SK-N-MC (cell line): ENCODE data around the gene LTK.
A peak's percentile ranks its signal among the peaks of the same experiment; 100 is the strongest.

Experiments used
- DNase-seq: peaks from one replicate; pipeline ENCODE4 v3.0.0-alpha.2; 2011; ENCODE audit warnings: low read depth, low spot score
- H3K27ac ChIP-seq: fragments of 200-600 bp; sonication (generic); 2 replicates; pipeline ENCODE4 v1.5.1; 2016; ENCODE audit warnings: mixed run types
- H3K36me3 ChIP-seq: fragments of 200-600 bp; sonication (generic); 2 replicates; pipeline ENCODE4 v1.6.1; 2017; ENCODE audit warnings: antibody characterized with exemption, low read length, mixed read lengths; ENCODE audit not compliant: insufficient read depth
- H3K4me3 ChIP-seq: fragments of 200-600 bp; sonication (generic); 2 replicates; pipeline ENCODE4 v1.5.1; 2016
- H3K9ac ChIP-seq: fragments of 200-600 bp; sonication (generic); 2 replicates; pipeline ENCODE4 v1.8.0; 2017; ENCODE audit warnings: mixed run types, mixed read lengths; ENCODE audit not compliant: insufficient read length
- H3K9me3 ChIP-seq: fragments of 200-600 bp; sonication (generic); 2 replicates; pipeline ENCODE4 v1.6.1; 2017; ENCODE audit warnings: low read depth, mild to moderate bottlenecking, antibody characterized with exemption, low read length, moderate library complexity, mixed read lengths
- EZH2 ChIP-seq: fragments of 200-600 bp; sonication (generic); IDR thresholded peaks from one replicate; pipeline ENCODE4 v1.6.1; 2017; ENCODE audit warnings: antibody characterized with exemption
- FOXP2 ChIP-seq: optimal IDR thresholded peaks from 2 replicates; pipeline ENCODE3; 2011; ENCODE audit warnings: mild to moderate bottlenecking, moderate library complexity; ENCODE audit not compliant: insufficient read depth; ENCODE audit errors: extremely low read length, control extremely low read depth
- POLR2AphosphoS5 ChIP-seq: IDR thresholded peaks from 2 replicates; pipeline ENCODE4 v1.6.1; 2012; ENCODE audit warnings: mild to moderate bottlenecking, low read depth, low read length, borderline replicate concordance

The LTK gene

DNA sequence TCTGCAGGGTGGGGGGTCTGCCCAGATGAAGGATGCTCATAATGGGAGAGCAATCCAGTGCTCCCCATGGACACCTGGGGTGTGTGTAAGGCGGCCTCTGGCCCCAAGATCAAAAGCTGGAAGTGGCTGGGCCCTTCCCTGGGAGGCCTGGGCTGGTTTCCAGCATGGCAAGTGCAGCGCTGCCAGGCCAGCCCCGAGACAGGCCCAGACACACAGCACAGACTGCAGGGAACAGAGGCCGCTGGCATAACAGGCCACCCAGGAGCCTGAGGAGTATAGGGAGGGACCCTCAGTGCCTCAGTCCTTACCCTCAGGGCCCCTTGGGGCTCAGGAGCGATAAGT is 10.0 kb downstream of the LTK start:
- DNase-seq: no peak
- Histone ChIP-seq H3K4me3 (0 out of 2 replicates have a peak overlapping the region, but pooled peaks have one; percentile 6), H3K36me3 (no peaks in the 10 kb centered on the region), H3K9me3 (no peaks in the 10 kb centered on the region), H3K27ac (no peak overlapping the region), H3K9ac (no peak overlapping the region)
- no peak for TF ChIP-seq FOXP2
- TF ChIP-seq EZH2: no peak
- no peak for TF ChIP-seq POLR2AphosphoS5

DNA sequence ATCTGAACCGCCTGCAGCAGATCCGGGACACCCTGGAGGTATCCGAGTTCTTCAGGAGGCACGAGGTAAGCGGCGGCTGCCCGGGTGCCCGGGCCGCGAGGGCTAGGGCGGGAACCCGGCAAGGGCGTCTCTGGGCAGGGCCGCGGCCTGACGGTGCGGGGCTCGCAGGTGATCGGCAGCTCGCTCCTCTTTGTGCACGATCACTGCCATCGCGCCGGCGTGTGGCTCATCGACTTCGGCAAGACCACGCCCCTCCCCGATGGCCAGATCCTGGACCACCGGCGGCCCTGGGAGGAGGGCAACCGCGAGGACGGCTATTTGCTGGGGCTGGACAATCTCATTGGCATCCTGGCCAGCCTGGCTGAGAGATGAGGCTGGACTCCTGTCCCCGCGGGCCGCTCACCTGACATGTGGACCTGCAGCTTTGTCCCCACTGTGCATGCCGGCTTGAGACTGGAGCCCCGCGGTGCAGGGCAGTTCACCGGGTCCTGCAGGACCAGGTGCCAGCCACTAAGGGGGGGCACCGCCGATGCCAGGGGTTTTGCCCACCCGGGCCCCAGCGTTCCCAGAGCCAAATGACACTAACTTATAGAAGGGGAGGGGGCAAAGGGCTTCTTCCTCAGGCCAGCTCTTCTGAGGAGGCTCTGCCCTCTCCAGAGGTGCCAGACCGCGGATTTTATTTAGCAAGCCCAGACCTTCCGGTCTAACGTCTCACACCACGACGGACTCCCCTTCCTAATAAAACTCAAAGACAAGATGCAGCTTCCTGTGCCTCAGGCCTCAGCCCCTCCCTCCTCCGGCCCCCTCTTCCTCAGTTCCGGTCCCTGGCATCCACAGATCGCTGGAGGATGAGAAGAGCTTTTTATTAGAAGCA is 10.6 kb downstream of the LTK start:
- no peaks in the 10 kb centered on the region for H3K9me3 ChIP-seq
- no peak overlapping the region for H3K27ac ChIP-seq
- no peak for DNase-seq
- H3K9ac ChIP-seq: no peak overlapping the region
- 0 out of 2 replicates have a peak overlapping the region, but pooled peaks have one; percentile 6 for H3K4me3 ChIP-seq
- no peaks in the 10 kb centered on the region for H3K36me3 ChIP-seq
- TF ChIP-seq POLR2AphosphoS5: no peak
- TF ChIP-seq EZH2: no peak
- no peak for TF ChIP-seq FOXP2

DNA sequence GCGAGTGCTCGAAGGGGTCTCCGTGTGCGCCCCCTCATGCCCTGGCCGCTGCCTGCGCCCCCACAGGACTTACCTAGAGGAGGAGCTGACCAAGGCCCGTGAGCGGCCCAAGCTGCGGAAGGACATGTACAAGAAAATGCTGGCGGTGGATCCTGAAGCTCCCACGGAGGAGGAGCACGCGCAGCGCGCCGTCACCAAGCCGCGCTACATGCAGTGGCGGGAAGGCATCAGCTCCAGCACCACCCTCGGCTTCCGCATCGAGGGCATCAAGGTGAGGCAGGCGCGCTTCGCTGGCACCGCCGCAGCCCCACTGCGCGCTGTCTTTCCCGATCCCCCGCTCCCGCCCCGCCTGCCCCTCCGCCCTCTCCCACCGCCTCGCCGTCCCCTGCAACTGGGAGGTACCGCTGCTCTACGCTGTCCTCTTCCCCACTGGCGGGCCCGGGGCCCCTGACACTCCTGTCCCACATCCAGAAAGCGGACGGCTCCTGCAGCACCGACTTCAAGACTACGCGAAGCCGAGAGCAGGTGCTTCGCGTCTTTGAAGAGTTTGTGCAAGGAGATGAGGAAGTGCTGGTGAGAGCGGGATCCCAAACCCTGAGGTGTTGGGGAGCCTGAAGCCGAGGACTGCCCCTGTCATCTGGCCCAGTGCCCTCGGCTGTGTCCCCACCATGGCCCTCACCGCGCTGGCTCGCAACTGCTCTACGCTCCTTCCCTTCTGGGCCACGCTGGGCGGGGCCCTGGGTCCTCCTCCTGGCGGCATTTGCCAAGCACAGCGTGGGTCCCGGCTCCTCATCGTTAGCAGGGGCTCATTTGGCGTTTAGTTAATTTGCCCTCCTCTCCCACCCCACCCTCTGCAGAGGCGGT is 11.5 kb downstream of the LTK start:
- Histone ChIP-seq H3K27ac (no peak overlapping the region), H3K4me3 (peak overlapping the region; percentile 58), H3K36me3 (no peaks in the 10 kb centered on the region), H3K9ac (no peak overlapping the region), H3K9me3 (no peaks in the 10 kb centered on the region)
- TF ChIP-seq POLR2AphosphoS5 (no peak), EZH2 (no peak), FOXP2 (no peak)
- DNase-seq: no peak

DNA sequence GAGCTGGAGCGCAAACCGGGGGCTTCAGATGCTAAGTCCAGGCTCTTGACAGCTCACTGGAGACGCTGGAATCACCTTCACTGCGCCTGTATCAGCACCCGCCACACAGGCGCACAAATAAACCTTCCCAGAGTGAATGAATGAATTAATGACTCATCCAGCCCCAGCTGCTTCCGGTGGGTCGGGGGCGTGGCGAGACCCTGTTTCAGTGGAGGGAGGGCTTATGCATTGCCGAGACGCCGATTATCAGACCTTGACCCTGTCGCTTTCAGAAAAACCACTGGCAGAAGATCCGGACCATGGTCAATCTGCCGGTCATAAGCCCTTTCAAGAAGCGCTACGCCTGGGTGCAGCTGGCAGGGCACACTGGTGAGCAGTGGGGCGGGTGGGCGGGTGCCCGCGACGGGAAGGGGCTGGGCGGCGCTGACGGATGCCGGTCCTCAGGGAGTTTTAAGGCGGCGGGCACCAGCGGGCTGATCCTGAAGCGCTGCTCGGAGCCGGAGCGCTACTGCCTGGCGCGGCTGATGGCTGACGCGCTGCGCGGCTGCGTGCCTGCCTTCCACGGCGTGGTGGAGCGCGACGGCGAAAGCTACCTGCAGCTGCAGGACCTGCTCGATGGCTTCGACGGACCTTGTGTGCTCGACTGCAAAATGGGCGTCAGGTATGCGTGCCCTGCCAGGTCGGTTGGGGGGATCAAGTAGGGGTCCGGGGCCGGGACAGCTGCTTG is 12.3 kb downstream of the LTK start:
- Histone ChIP-seq H3K9ac (no peak overlapping the region), H3K9me3 (no peaks in the 10 kb centered on the region), H3K4me3 (peak overlapping the region; percentile 58), H3K36me3 (no peaks in the 10 kb centered on the region), H3K27ac (no peak overlapping the region)
- TF ChIP-seq FOXP2 (no peak), POLR2AphosphoS5 (no peak), EZH2 (no peak)
- no peak for DNase-seq

DNA sequence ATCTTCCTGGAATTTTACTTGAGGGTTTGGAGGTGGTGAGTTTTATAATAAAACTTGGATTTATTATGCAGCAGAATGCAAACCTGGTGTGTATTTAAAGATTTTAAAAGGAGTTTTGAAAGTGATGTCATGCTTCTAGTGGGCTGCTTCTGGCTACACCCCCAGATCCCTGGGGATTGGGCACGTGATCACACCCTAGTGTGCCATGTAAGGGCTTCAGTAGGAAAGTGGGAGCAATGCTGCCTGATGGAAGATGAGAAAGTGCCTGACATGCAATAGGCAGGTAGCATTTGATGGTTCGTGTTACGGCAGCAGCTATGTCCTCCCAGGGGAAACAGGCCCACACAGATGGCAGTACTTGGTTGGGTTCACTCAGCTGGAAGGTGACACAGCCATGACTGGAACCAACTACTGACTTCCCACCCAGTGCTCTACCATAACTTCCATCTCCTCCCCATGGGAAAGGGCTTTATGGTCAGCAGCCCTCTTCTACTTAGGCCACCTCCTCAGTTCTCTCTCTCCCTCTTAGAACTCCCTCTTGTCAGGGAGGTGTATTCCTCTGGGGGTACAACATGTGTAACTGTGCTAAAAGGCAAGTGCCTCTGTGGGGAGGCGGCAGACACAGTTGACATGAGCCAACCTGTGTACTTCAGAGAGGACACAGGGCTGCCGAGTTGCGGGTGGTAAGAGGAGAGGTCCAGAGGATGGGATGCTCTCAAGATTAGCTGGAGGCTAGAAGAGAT is 14.3 kb downstream of the LTK start:
- no peaks in the 10 kb centered on the region for H3K9me3 ChIP-seq
- H3K9ac ChIP-seq: no peak overlapping the region
- DNase-seq: no peak
- no peak overlapping the region for H3K27ac ChIP-seq
- no peak overlapping the region for H3K4me3 ChIP-seq
- no peaks in the 10 kb centered on the region for H3K36me3 ChIP-seq
- TF ChIP-seq FOXP2 (no peak), POLR2AphosphoS5 (no peak), EZH2 (no peak)

DNA sequence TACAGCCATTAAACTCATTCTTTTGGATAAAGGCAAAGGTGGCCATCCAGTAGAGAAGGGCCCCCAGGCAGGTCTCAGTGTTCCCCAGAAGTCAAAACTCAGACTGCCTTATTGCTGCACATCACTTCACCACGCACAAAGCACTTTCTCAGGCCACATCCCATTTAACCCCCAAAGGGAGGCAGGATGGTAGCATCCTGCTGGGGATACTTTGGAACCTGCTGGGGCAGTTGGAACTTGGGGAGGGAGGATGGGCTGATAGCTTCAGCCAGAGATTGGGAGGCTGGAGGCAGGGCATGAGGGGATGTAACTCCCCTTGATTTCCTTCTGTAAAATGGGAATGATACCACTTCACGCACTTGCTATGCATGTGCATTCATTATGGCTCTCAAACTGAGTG is 15.0 kb downstream of the LTK start:
- no peak for TF ChIP-seq EZH2
- TF ChIP-seq POLR2AphosphoS5: no peak
- TF ChIP-seq FOXP2: no peak
- H3K9me3 ChIP-seq: no peaks in the 10 kb centered on the region
- H3K36me3 ChIP-seq: no peaks in the 10 kb centered on the region
- H3K9ac ChIP-seq: no peak overlapping the region
- no peak overlapping the region for H3K4me3 ChIP-seq
- no peak for DNase-seq
- H3K27ac ChIP-seq: no peak overlapping the region

DNA sequence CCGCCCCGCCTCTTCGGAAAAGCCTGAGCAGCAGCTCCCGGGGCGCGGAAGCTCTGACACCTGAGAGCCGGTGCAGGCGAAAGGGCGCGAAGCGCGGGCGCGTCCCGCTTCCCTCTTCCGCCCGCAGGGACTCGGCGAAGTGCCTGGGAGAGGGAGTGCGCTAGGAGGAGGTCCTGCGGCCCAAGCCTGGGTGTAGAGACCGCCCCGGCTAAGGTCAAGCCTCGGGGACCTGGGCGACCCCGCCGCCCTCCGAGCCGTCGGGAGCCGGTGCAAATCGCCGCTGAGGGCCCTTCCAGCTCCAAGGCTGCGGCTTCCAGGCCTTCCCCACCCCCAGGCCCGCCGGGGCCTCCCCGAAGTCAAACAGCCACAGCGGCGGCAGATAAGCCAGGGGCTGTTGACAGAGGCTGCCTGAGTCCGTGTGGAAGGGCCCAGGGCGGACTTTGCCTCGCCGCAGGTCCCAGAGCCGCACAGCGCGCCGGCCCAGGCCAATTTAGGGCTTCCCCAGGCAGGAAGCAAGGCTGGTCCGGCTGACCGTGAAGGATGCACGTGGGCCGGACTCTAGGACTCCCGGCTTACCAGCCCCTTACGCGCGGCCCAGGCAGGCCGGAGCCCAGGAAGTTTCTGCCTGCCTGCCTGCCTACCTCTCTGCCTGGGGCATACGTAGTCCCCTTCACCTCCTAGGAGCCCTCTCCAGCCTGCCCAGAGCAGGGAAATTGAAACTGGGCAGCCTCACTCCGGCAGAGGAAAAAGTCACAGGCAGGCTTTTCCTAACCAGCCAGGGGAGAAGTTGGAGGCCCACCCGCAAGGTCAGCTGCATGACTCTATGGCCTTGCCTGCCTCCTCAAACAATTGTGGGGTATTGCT is 17.7 kb downstream of the LTK start:
- no peak overlapping the region for H3K27ac ChIP-seq
- H3K9ac ChIP-seq: no peak overlapping the region
- TF ChIP-seq FOXP2 (no peak), POLR2AphosphoS5 (no peak), EZH2 (no peak)
- no peaks in the 10 kb centered on the region for H3K36me3 ChIP-seq
- DNase-seq: no peak
- no peaks in the 10 kb centered on the region for H3K9me3 ChIP-seq
- no peak overlapping the region for H3K4me3 ChIP-seq
